GM18868 (cell line): Measurements from ENCODE around the gene KRT79.
"Not testable (repeated sequence)": the region's sequence is repeated elsewhere in the genome, so short reads cannot be mapped to it uniquely, and the experiment has no call there.

Source experiments
- ATAC-seq: cut with Tn5 transposase; IDR thresholded peaks from one replicate; pipeline ENCODE4 v1.9.1; 2021; ENCODE audit warnings: mild to moderate bottlenecking, moderate library complexity; ENCODE audit not compliant: unreplicated experiment

KRT79 gene

DNA sequence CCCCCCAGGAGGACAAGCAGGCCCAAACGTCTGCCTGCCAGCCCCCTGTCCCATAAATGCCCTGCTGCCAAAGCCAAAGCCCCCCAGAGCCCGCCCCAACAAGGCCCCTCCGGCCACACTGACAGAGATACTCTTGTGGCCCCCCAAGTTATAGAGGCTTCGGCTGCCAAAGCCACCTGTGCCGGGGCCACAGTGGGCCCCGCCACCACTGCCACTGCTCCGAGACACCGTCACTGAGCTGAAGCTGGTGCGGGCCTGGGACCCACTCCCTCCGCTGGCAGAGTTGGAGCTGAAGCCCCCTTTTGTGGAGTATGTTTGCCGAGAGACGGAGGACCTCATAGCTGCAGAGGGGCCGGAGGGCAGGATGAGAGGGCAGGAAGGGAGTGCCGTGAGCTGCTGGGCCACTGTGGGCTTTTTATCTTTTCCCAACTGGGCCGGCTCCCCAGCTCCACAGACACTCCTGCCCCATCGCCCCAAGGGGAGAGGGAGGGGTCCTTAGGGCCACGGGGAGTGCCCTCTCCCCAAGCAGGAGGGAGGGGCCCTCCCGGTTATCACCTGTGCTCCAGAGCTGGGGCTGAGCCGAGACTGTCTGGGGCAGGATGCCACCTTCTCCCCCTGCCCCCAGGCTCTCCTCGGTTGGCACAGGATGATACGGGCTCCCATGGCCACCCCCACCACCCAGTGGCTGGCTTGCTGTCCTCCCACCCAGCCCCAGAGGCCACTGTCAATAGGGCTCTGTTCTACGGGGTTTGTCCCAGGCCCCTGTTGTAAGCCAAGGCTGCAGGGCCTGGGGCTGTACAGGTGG lies at the start of gene KRT79:
Gene KRT79, minus strand, starts transcription at position 390 of the 805 bp plus-strand sequence. Its CDS starts 51 bp downstream, at position 339.
- ATAC-seq, result no peak

DNA sequence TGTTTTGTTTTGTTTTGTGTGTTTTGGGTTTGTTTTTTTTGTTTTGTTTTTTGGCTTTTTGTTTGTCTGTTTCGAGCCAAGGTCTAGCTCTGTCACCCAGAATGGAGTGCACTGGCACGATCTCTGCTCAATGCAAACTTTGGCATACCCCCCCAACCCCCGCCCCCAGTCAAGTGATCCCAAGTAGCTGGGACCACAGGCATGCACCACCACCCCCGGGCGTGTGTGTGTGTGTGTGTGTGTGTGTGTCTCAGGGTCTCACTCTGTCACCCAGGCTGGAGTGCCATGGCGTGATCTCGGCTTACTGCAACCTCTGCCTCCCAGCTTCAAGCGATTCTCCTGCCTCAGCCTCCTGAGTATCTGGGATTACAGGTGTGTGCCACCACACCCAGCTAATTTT lies 46.4 kb upstream of the KRT79 start:
- not testable (repeated sequence) for ATAC-seq

GRCh38 chr12:52879394-52880351 lies 45.6 kb upstream of the KRT79 start:
- peak; percentile 51 for ATAC-seq

- no peak for ATAC-seq
Observed at GRCh38 chr12:52878507-52879393, 44.6 kb upstream of the KRT79 start.

GRCh38 chr12:52877242-52877641 lies 43.1 kb upstream of the KRT79 start:
- no peak for ATAC-seq

- ATAC-seq, result no peak
Observed at GRCh38 chr12:52876372-52876771, 42.3 kb upstream of the KRT79 start.

GRCh38 chr12:52874573-52875435 lies 40.7 kb upstream of the KRT79 start:
- no peak for ATAC-seq

- ATAC-seq, result no peak
Observed at GRCh38 chr12:52873832-52874572, 39.9 kb upstream of the KRT79 start.

- ATAC-seq, result no peak
Observed at GRCh38 chr12:52873513-52873831, 39.4 kb upstream of the KRT79 start.

DNA sequence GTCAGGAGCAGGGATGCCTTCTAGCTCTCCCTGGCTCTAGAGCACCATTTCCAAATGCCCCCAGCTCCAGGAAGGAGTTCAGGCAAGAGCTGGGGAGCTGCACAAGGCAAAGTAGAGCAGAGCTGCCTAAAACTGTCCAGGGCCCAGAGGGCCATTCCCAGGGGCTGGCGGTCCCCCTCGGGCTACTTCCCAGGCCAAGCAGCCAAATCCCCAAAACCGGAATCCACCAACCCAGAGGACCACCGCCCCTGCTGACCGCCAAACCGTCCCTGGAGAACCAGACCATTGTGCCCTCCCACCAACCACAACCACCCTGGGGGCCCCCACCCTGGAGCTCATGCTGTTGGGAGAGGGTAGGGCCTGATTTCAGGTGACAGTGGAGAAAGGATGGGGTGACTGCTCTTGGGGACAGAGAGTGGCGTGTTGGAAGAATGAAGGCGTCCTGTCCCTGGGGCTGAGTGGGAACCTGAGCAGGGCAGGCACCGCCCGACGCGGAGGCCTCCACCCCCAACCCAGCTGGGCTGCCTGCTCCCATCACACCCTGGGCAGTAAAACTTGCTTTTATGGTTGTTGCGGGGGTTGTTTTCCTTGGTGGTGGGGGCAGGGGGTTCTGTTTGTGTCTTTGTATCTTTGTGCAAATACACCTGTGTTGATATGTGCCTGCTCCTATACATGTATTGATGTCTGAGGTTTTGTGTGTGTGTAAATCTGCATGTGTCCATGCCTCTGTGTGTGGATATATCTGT lies 38.7 kb upstream of the KRT79 start:
- no peak for ATAC-seq

DNA sequence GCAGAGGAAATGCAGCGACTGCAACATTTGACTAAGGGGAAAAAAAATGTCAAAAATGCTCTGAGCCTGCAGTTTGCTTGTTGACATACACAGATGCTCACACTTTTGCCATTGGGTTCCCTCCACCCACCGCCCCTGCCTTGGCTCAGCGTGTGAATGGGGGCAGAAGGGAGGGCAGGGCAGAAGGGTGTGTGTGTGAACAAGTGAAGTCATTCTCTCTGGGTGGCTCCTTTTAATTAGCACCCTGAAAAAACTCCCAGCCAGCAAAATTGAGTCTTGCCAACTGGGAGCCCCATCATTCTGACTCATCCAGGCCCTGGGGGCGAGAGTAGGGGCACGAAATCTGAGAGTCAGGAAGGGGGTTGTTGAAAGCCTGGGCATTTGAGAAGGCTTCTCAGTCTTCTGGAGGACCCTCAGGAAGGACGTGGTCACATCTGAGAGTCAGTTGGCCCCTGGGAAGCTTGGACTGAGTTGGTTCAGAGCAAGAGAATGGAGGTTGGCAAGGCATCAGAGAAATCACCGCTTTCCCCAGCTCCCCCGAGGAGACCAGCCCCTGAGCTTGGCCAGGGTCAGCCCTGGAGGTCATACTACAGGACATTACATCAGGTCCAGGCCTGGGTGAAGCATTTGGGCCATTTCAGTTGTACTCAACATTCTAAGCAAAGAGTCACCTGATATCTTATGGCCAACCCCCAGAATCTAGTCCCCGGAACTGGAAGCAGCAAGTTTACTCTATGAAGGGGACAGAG lies 37.4 kb upstream of the KRT79 start:
- no peak for ATAC-seq

DNA sequence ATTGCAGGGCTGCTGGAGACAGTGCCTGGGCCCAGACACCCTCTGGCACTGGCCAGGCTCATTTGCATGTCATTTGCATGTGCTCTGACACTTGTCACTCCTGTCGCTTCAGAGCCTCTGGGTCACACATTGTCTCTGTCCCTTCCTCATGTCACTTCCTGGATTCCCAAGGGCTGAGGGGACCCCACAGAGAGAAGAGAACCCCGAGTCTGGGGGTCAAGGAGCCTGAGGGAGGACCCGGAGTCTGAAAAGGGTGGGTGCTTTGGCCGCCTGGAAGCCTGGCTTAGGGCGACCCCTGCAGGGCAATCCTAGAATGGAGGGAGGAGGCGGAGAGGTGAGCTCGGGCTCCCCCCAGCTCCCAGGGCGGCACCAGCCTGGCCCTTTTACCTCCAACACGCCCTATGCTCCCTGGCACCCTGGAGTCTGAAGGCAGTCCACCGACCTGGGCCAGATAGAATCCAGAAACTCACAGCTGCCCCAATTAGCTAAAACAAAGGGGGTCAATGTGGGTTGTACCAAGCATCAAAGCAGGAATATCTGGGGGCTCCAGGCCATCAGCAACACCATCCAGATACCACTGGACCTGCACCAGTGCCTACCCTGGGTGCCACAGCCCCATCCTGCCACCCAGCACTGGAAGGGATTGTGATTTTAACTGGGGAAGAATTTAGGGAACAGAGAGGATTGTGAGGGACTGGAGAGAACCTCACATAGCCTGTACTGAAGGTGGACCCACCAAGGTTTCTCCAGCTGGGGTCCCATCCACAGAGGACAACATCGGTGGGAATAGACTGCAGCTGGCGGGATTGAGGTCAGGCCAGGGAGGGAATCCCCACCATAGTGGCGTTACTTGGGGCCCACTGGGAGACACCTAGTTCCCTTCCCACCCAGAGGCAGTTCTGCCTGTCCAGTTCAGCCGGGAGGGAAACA lies 36.5 kb upstream of the KRT79 start:
- ATAC-seq, result peak; percentile 60

DNA sequence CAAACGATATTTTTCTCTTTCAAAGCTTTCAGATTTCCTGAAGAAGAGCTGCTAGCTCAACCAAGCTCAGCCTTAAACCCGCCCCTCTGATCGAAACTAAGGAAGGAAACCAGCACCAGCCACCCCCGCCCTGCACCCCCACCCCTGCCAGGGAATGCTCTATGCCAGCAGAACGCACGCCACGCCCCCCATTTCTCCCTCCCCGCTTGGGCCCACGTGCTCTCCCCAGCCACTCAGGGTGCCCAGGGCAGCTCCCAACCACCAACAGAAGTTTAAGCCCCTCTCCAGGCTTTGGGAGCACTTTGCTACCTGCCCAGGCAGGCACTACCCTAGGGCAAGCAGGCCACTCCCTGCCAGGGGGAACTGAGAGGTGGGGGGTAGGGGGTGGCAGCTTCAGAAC lies 33.5 kb upstream of the KRT79 start:
- ATAC-seq, result no peak

DNA sequence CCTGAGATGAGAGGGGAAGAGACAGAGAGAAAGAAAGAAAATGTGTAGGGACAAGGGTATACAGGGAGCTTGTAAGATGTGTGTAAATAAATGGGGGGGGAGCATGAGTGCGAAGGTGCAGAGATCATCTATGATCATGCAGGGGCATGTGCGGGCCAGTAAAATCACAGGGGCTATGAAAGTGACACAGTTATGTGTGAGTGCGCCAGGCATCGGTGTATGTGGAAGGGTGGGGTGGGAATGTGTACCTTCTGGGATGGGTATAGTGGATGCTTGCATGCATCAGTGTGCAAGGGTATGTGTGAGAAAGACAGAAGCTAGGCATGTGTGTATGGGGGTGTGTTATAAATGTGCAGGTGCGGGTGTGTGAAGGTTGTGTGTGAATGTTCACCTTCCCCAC lies 33.0 kb upstream of the KRT79 start:
- ATAC-seq, result no peak

DNA sequence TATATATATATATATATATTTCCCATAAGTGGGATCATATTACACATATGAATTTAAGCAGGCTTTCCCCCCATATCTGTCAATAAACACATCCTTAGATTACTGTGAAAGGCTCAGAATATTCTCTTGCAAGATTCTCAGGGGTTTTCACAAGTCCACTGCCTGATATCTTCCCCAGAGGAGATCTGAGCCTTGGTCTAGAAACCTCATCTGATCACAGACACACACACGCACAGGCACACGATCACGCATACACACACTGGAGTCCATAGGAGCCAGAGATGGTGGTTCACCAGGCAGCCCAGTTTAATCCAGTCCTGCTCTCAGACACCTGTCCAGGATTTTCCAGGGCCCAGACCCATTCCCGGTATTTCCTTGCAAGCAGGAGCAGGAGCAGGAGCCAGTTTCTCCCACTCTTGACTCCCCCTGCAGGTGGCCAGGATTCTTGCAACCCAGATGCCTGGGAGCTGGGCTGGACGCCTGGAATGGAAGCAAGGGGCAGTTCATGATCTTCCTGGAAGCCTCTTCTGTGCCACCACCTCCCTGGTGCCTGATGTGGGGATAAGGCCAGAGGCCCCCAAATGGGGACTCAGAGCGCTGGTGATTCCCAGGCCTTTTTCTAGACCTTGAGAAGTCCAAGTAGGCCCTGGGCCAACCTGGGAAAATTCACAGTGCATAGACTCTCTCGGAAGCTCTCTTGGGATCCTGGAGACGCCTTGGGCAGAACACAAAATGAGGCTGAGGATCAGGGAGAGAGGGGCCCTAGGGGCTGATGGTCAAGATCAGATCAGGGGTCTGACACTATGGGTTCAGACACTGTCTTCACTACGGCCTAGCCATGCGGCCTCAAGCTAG lies 31.2 kb upstream of the KRT79 start:
- no peak for ATAC-seq

- ATAC-seq, result no peak
Observed at GRCh38 chr12:52862023-52862422, 27.9 kb upstream of the KRT79 start.
